Stimulated activated CD4-positive, alpha-beta T cell treated with anti-CD3 and anti-CD28 coated beads, Interleukin-4, amount 100 ng/mL, for 24 hours (primary cell): ENCODE measurements around the gene WDR76.

ENCODE experiments used
- DNase-seq: peaks from one replicate; pipeline ENCODE4 v3.0.0-alpha.2; 2020

WDR76 gene

GRCh38 chr15:43879386-43880355 lies 52.9 kb downstream of the WDR76 start:
- no peak for DNase-seq

GRCh38 chr15:43880406-43881194 lies 53.8 kb downstream of the WDR76 start:
- no peak for DNase-seq

GRCh38 chr15:43881245-43881644 lies 54.4 kb downstream of the WDR76 start:
- no peak for DNase-seq

- DNase-seq: no peak
Observed at GRCh38 chr15:43881944-43882343, 55.1 kb downstream of the WDR76 start.

GRCh38 chr15:43883571-43883970 lies 56.8 kb downstream of the WDR76 start:
- DNase-seq: no peak

- no peak for DNase-seq
Observed at GRCh38 chr15:43886558-43886957, 59.8 kb downstream of the WDR76 start.

GRCh38 chr15:43887901-43888300 lies 61.1 kb downstream of the WDR76 start:
- DNase-seq: no peak

GRCh38 chr15:43889042-43889441 lies 62.2 kb downstream of the WDR76 start:
- no peak for DNase-seq

- DNase-seq: no peak
Observed at GRCh38 chr15:43893956-43894355, 67.2 kb downstream of the WDR76 start.

GRCh38 chr15:43895586-43895985 lies 68.8 kb downstream of the WDR76 start:
- DNase-seq: no peak

GRCh38 chr15:43896543-43896942 lies 69.7 kb downstream of the WDR76 start:
- DNase-seq: no peak

GRCh38 chr15:43898891-43899290 lies 72.1 kb downstream of the WDR76 start:
- DNase-seq: no peak

- DNase-seq: no peak
Observed at GRCh38 chr15:43899928-43900327, 73.1 kb downstream of the WDR76 start.

GRCh38 chr15:43900996-43901395 lies 74.2 kb downstream of the WDR76 start:
- DNase-seq: no peak

- DNase-seq: no peak
Observed at GRCh38 chr15:43901495-43901894, 74.7 kb downstream of the WDR76 start.

GRCh38 chr15:43903864-43904290 lies 77.1 kb downstream of the WDR76 start:
- peak; percentile 66 for DNase-seq

- DNase-seq: no peak
Observed at GRCh38 chr15:43905755-43906154, 79.0 kb downstream of the WDR76 start.

GRCh38 chr15:43908516-43909050 lies 81.8 kb downstream of the WDR76 start:
- DNase-seq: no peak

- DNase-seq: no peak
Observed at GRCh38 chr15:43911235-43911781, 84.5 kb downstream of the WDR76 start.

GRCh38 chr15:43912208-43912607 lies 85.4 kb downstream of the WDR76 start:
- DNase-seq: no peak

- no peak for DNase-seq
Observed at GRCh38 chr15:43913026-43913780, 86.4 kb downstream of the WDR76 start.

GRCh38 chr15:43913941-43914340 lies 87.1 kb downstream of the WDR76 start:
- no peak for DNase-seq
